CD4-positive, alpha-beta T cell treated with Interleukin-6 at 100 ng/mL for 8 hours (primary cell): ENCODE measurements around the gene UBE2S.
"Not testable (repeated sequence)": the region's sequence is repeated elsewhere in the genome, so short reads cannot be mapped to it uniquely, and the experiment has no call there.

Experiments used
- DNase-seq: peaks from one replicate; pipeline ENCODE4 v3.0.0-alpha.2; 2020; ENCODE audit warnings: mixed read lengths, low spot score

The UBE2S gene

GRCh38 chr19:55407550-55407799, at the start of gene UBE2S:
Gene UBE2S, minus strand, starts transcription at chr19:55407788. Its CDS starts 199 bp downstream, at chr19:55407589.
- not testable (repeated sequence) for DNase-seq

GRCh38 chr19:55456347-55456746, 48.8 kb upstream of the UBE2S start:
- no peak for DNase-seq

GRCh38 chr19:55455576-55456235, 48.1 kb upstream of the UBE2S start:
- DNase-seq, result no peak

- DNase-seq, result peak; percentile 36
Measured at GRCh38 chr19:55454787-55455243, 47.2 kb upstream of the UBE2S start.

GRCh38 chr19:55453511-55454260, 46.1 kb upstream of the UBE2S start:
- DNase-seq, result no peak

GRCh38 chr19:55452749-55453346, 45.3 kb upstream of the UBE2S start:
- peak; percentile 8 for DNase-seq

- DNase-seq, result no peak
Measured at GRCh38 chr19:55451965-55452748, 44.6 kb upstream of the UBE2S start.

- no peak for DNase-seq
Measured at GRCh38 chr19:55451163-55451964, 43.8 kb upstream of the UBE2S start.

- no peak for DNase-seq
Measured at GRCh38 chr19:55449469-55449868, 41.9 kb upstream of the UBE2S start.

- not testable (repeated sequence) for DNase-seq
Measured at GRCh38 chr19:55448175-55448490, 40.5 kb upstream of the UBE2S start.

GRCh38 chr19:55447421-55448174, 40.0 kb upstream of the UBE2S start:
- DNase-seq, result no peak

- DNase-seq, result no peak
Measured at GRCh38 chr19:55446060-55446459, 38.5 kb upstream of the UBE2S start.

- DNase-seq, result no peak
Measured at GRCh38 chr19:55444646-55445045, 37.1 kb upstream of the UBE2S start.

GRCh38 chr19:55443824-55444480, 36.4 kb upstream of the UBE2S start:
- no peak for DNase-seq

- DNase-seq, result no peak
Measured at GRCh38 chr19:55443045-55443823, 35.6 kb upstream of the UBE2S start, which contains the start of gene SHISA7. Gene SHISA7, minus strand, starts transcription at chr19:55443300. Its CDS starts 437 bp downstream, at chr19:55442863.

GRCh38 chr19:55442372-55442961, 34.9 kb upstream of the UBE2S start:
- DNase-seq, result no peak

- no peak for DNase-seq
Measured at GRCh38 chr19:55441692-55442321, 34.2 kb upstream of the UBE2S start.

GRCh38 chr19:55441319-55441691, 33.7 kb upstream of the UBE2S start:
- no peak for DNase-seq
